ENCODE data around the gene APEX1. TPM values are rescaled to one million over a fixed set of nuclear protein-coding genes. Genes with fewer than 3 reads are reported as not detected.

Gene APEX1
- total RNA-seq = 100 to 1,000 TPM in 3 of 4 donors, 10 to 100 TPM in 1; 75.7 to 132 (median 115) TPM

GRCh38 chr14:20454516-20455354 is at the start of gene APEX1, which contains the start of gene OSGEP:
Gene APEX1 (plus strand): TSS chr14:20455226. CDS start chr14:20455646, 420 bp downstream.
Gene OSGEP (minus strand): TSS chr14:20454812. CDS start chr14:20454683, 129 bp downstream.
- WGBS, 2 donors = 0% methylated on average over 14 to 40 of the region's 56 CpGs
- H3K9me3 ChIP-seq = no peaks in the 10 kb centered on the region
- peak within 1 kb of the TSS; percentile 55 to 95 (median 84) for H3K4me3 ChIP-seq
- DNase-seq = peak; percentile 94
- H3K27me3 ChIP-seq = no peaks in the 10 kb centered on the region
- peaks cover 25 to 66% (median 55%) of the 10 kb centered on the region in 3 donors for H3K36me3 ChIP-seq
- TF ChIP-seq CTCF (IDR thresholded peaks at IDR 0.05) (no peak), POLR2A (IDR thresholded peaks at IDR 0.05) (peak in 3 of 4 donors; percentile 55 to 82 (median 67))
- intact Hi-C loops (cut with DNase I) = loop anchor here (5.0 kb wide), 1 partner anchor 107 kb away; no protein-coding TSS in a partner anchor
- H3K27ac ChIP-seq = peak within 1 kb of the TSS; percentile 85 to 98 (median 96)
- peaks cover 18 to 58% (median 23%) of the 10 kb centered on the region in 3 donors for H3K4me1 ChIP-seq

GRCh38 chr14:20409226-20409625 is 45.8 kb upstream of the APEX1 start:
- no peak overlapping the region for H3K27ac ChIP-seq
- intact Hi-C loops (cut with DNase I) = no loop called here
- WGBS, 2 donors = 67 to 84% methylated on average over 2 of the region's 2 CpGs
- H3K4me3 ChIP-seq = no peak overlapping the region
- H3K4me1 ChIP-seq = peaks cover 0 to 21% (median 10%) of the 10 kb centered on the region in 3 donors
- no peak for TF ChIP-seq CTCF (IDR thresholded peaks at IDR 0.05)
- no peak for TF ChIP-seq POLR2A (IDR thresholded peaks at IDR 0.05)
- peaks cover 0 to 45% (median 21%) of the 10 kb centered on the region in 3 donors for H3K36me3 ChIP-seq
- H3K27me3 ChIP-seq = no peaks in the 10 kb centered on the region
- DNase-seq = no peak
- H3K9me3 ChIP-seq = no peaks in the 10 kb centered on the region

GRCh38 chr14:20412411-20412810 is 42.6 kb upstream of the APEX1 start:
- H3K4me1 ChIP-seq = peaks cover 0 to 35% (median 10%) of the 10 kb centered on the region in 3 donors
- 3% methylated on average over 7 of the region's 7 CpGs for WGBS, 2 donors
- H3K4me3 ChIP-seq = peak overlapping the region; percentile 53 to 91 (median 85)
- H3K9me3 ChIP-seq = no peaks in the 10 kb centered on the region
- H3K36me3 ChIP-seq = peaks cover 0 to 13% (median 8%) of the 10 kb centered on the region in 3 donors
- no peaks in the 10 kb centered on the region for H3K27me3 ChIP-seq
- intact Hi-C loops (cut with DNase I) = loop anchor here (5.0 to 10.0 kb wide), 2 partner anchors 68 to 195 kb away; partner anchors contain the start of gene PARP2
- DNase-seq = no peak
- TF ChIP-seq CTCF (IDR thresholded peaks at IDR 0.05) (no peak), POLR2A (IDR thresholded peaks at IDR 0.05) (no peak)
- H3K27ac ChIP-seq = peak overlapping the region; percentile 88 to 99 (median 98)

GRCh38 chr14:20412876-20413743 is 41.9 kb upstream of the APEX1 start, which contains the start of gene TEP1:
Gene TEP1 (minus strand): TSS chr14:20413501. CDS start chr14:20408439, 5,062 bp downstream.
- intact Hi-C loops (cut with DNase I) = loop anchor here (5.0 to 10.0 kb wide), 2 partner anchors 68 to 194 kb away; partner anchors contain the start of gene PARP2
- Histone ChIP-seq H3K27ac (peak within 1 kb of the TSS; percentile 88 to 99 (median 98)), H3K4me1 (peaks cover 0 to 35% (median 10%) of the 10 kb centered on the region in 3 donors), H3K27me3 (no peaks in the 10 kb centered on the region), H3K9me3 (no peaks in the 10 kb centered on the region), H3K4me3 (peak within 1 kb of the TSS; percentile 53 to 91 (median 85)), H3K36me3 (peaks cover 0 to 6% (median 1%) of the 10 kb centered on the region in 3 donors)
- WGBS, 2 donors = 1% methylated on average over 24 to 29 of the region's 43 CpGs
- TF ChIP-seq POLR2A (IDR thresholded peaks at IDR 0.05) (peak in 3 of 4 donors; percentile 11 to 84 (median 80)), CTCF (IDR thresholded peaks at IDR 0.05) (no peak)
- DNase-seq = peak; percentile 40
